ENCODE results near the gene ABAT.

DNA sequence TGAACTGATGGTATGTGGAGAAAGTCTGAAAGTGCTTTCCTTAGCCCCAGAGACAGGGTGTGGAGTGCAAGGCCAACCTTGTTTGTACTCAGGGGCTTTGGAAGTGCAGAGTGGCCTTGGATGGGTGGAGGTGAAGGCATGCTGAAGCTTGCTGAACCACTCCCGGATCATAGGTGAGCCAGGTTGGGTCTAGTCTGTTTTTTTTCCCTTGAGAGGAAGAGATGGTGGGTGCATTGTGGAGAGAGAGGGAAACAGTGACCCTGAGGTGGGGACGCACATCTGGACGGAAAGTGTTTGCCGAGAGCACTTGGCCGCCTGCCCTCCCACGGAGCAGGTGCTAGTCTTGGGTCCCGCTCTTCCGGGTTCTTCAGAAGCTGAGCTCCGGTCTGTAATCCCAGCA is 12.5 kb downstream of the ABAT start:
- TF ChIP-seq EZH2 (IDR thresholded peaks at IDR 0.05; ENCODE audit: borderline replicate concordance, low read length), result no peak
- TF ChIP-seq, protein P1, sequence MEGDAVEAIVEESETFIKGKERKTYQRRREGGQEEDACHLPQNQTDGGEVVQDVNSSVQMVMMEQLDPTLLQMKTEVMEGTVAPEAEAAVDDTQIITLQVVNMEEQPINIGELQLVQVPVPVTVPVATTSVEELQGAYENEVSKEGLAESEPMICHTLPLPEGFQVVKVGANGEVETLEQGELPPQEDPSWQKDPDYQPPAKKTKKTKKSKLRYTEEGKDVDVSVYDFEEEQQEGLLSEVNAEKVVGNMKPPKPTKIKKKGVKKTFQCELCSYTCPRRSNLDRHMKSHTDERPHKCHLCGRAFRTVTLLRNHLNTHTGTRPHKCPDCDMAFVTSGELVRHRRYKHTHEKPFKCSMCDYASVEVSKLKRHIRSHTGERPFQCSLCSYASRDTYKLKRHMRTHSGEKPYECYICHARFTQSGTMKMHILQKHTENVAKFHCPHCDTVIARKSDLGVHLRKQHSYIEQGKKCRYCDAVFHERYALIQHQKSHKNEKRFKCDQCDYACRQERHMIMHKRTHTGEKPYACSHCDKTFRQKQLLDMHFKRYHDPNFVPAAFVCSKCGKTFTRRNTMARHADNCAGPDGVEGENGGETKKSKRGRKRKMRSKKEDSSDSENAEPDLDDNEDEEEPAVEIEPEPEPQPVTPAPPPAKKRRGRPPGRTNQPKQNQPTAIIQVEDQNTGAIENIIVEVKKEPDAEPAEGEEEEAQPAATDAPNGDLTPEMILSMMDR (IDR thresholded peaks at IDR 0.05; ENCODE audit: low read length), result no peak

Data from OCI-LY1 (cell line).